LoVo (cell line): ENCODE data around the gene CHST3.
"Not testable (repeated sequence)": the region's sequence is repeated elsewhere in the genome, so short reads cannot be mapped to it uniquely, and the experiment has no call there.

ENCODE experiments used
- DNase-seq: peaks from one replicate; pipeline ENCODE4 v3.0.0-alpha.2; 2016; ENCODE audit warnings: low spot score

Gene CHST3, protein sequence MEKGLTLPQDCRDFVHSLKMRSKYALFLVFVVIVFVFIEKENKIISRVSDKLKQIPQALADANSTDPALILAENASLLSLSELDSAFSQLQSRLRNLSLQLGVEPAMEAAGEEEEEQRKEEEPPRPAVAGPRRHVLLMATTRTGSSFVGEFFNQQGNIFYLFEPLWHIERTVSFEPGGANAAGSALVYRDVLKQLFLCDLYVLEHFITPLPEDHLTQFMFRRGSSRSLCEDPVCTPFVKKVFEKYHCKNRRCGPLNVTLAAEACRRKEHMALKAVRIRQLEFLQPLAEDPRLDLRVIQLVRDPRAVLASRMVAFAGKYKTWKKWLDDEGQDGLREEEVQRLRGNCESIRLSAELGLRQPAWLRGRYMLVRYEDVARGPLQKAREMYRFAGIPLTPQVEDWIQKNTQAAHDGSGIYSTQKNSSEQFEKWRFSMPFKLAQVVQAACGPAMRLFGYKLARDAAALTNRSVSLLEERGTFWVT

DNA sequence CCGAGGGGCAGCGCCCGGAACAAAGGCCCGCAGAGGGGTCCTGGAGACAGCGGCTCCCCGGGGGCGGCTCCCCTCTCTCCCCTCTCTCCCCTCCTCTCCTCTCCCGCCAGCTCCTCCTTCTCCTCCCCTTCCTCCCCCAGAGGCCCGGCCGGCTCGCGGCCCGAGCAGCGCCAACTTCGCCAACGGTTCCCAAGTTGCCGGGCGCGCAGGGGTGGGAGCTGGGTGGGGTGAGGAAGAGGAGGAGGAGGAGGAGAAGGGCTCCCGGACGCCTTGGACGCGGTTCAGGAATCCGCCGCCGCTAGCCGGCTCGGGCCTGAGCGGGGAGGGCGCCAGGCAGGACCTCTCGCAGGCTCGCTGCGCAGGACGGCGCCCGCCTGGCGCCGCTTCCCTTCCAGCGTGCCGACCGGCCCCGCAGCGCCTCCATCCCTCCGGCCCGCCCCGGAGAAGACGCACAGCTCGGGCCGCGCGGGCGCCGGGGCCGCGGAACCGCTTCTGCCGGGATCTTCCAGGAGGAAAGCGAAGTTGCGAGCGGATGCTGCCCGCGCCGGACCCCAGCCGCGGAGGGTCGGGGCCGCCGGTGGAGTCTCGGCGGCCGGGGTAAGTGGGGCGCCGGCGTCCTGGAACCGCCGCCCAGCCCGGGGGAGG, at the start of gene CHST3:
Gene CHST3 (plus strand): TSS at position 298 of the 645 bp plus-strand sequence. CDS start 41,448 bp downstream, outside the sequence.
- DNase-seq = peak; percentile 59

DNA sequence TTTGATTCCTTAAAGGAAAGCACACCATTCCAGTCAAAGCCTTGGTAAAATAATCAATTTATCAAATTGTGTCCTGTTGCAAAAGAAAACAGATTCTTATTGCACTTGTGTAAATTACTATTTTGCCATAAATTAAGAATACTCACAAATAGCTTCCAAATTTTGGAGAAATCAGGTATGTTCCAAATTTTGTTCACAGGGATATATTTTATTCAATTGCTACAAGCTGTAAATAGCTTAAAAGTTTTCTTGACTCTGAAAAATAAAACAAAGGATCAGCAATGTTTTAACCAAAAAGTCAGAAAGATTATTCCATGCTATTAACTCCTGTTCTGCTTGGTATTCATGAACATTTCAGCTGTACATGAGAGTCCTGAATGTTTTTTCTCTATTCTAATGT, 47.4 kb upstream of the CHST3 start:
- DNase-seq = no peak

DNA sequence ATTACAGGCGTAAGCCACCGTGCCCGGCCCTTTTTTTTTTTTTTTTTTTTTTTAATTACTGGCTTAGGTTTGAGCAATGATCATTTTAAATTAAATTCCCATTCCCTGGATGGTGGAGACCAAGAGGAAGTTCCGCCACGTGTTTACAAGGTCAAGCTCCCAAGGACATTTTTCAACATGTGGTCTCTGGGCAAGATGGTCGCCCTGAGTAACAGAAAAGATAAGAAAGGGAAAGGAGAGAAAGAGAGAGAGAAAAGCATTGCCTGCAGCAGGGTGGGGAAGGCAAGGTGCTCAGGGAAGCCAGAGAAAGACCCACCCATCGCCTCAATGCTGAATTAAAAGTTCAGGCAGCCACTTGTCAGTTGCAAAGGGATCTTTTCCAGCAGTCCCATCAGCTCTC, 45.2 kb upstream of the CHST3 start:
- DNase-seq = no peak

DNA sequence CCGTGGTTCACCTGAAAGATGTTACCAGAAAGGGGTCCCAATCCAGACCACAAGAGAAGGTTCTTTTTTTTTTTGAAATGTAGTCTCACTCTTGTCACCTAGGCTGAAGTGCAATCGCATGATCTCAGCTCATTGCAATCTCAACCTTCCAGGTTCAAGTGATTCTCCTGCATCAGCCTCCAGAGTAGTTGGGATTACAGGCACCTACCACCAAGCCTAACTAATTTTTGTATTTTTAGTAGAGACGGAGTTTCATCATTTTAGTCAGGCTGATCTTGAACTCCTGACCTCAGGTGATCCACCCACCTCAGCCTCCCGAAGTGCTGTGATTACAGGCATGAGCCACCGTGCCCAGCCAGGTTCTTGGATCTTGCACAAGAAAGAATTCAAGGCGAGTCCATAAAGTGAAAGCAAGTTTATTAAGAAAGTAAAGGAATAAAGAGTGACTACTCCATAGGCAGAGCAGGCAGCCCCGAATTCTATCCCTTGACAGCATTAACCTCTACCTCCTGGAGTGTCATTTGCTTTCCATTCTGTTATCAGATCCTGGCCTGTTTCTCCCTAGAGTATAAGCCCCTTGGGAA, 44.1 kb upstream of the CHST3 start:
- DNase-seq = not testable (repeated sequence)

DNA sequence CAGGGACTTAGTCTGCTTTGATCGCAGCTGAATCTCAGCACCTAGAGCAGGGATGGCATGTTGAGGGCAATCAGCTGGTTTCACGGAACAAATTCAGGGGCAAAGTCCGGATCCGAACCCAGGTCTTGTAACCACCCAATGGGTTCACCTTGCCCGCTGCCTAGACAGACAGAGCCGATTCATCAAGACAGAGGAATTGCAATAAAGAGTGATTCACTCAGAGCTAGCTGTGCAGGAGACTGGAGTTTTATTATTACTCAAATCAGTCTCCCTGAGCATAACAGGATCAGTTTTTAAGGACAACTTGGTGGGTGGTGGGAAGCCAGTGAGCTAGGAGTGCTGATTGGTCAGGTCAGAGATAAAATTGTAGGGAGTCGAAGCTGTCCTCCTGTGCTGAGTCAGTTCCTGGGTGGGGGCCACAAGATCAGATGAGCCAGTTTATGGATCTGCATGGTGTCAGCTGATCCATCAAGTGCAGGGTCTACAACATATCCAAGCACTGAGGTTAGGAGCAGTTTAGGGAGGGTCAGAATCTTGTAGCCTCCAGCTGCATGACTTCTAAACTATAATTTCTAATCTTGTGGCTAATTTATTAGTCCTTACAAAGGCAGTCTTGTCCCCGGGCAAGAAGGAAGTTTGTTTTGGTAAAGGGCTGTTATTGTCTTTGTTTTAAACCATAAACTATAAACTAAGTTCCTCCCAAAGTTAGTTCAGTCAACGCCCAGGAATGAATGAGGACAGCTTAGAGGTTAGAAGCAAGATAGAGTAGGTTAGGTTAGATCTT, 43.5 kb upstream of the CHST3 start:
- peak; percentile 61 for DNase-seq

DNA sequence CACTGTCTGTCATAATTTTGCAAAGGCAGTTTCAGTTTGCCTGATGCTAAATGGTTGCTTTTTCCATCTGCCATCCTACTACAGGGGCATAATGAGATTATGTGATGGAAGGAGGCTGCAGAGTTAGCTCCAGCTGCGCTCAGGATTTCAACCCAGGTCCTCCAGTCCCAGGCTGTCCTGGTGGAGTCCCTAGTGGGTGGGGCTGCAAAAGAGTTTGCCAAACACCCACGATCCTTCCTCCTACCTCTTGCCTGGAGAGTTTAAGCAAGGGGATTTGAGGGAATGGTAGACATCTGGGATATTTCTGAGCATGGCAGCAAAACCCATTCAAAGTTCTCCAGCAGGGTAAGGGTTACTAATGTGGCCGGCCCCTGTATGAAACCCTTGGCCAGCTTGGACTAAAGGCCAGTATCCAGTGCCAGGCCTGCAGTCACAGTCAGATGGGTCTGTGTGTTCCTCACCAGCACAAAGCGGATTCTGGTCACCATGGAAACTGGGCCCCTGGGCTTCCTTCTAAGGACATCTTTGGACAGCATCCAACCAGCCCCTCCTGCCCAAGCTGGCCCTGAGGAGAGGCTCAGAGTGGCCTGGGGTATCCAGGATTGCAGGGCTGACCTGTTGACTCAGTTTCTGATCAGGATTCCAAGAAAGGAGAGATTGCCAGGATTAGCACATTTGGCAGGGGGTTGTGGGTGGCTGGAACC, 42.7 kb upstream of the CHST3 start:
- DNase-seq = no peak

DNA sequence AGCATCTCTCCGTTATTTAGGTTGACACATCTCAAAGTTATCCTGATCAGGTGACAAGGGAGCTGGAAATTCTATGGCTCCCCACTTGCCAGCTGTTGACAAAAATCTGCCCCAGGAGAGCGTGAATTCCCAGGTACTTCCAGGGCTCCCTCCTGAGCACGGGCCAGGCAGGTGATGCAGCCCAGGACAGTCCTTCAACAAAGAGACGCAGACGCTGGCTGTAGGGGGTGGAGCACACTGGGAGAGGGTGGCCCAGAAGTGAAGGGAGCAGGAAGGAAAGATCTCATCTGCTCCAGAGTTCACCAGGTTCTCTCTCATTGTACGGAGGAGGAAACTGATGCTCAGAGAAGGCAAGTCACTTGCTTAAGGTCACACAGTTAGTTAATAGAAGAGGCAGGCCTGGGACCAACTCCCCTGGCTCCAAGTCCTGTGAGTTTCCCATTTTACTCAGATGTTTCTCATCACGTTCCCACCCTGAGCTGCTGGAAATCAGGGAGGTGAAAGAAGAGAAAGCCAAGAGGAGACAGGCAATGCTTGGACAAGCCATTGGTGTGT, 41.0 kb upstream of the CHST3 start:
- no peak for DNase-seq

DNA sequence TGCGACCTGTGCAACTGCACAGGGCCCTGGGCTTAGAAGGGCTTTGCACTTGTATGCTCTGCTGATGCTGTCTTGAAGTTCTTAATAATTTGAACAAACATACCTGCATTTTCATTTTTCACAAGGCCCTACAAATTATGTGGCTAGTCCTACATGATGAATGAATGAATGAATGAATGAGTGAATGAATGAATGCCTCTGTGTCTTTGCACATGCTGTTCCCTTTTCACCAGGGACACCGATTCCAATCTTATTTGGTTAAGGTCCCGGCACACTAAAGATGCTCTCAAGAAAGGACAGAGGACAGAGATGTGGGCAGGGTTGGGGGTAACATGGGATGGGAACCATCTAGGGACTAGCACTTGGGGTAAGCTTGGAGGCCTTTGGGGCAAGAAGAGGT, 39.4 kb upstream of the CHST3 start:
- no peak for DNase-seq

DNA sequence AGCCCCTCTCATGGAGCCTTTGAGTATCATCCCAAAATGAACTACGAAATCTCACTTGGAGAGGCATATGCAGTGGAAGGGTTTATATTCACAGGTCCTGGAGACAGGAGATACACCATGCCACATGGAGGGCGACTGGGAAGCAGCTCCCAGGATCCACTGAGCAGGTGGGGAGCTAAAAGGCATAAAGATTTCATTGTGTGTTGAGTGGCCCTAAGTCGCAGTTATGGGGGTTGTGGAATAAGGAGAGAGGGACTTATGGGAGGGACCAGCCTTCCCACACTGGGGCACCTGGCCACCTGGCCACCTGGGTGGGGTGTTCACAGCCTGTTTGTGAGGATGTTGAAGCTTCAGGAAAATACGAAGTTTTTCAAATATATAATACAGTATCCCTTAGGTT, 37.0 kb upstream of the CHST3 start:
- no peak for DNase-seq

DNA sequence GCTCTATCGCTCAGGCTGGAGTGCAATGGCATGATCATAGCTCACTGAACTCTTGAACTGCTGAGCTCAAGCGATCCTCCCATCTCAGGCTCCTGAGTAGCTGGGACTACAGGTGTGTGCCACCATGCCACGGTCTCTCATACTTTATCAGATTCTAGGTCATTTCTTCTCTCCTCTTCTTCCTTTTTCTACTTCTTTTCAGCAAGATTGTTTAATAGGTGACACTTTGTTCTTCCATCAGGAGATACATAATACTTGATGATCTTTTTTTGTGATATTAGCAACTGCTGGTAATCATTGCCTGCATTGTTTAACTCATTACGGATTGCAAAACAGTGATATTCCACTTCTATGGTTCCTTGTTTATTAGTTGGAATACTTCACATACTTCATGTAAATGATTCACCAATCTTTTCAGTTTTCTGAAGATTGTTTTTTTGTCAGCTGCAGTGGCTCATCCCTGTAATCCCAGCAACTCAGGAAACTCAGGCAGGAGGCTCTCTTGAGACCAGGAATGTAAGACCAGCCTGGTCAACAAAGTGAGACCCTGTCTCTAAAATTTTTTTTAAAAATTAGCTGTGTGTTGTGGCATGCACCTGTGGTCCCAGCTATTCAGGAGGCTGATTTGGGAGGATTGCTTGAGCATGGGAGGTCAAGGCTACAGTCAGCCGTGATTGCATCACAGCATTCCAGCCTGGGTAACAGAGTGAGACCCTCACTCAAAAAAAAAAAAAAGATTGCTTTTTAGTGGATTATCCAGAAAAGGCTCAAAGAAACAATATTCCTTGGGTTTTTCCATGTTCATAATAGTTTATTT, 36.2 kb upstream of the CHST3 start:
- DNase-seq = peak; percentile 51

DNA sequence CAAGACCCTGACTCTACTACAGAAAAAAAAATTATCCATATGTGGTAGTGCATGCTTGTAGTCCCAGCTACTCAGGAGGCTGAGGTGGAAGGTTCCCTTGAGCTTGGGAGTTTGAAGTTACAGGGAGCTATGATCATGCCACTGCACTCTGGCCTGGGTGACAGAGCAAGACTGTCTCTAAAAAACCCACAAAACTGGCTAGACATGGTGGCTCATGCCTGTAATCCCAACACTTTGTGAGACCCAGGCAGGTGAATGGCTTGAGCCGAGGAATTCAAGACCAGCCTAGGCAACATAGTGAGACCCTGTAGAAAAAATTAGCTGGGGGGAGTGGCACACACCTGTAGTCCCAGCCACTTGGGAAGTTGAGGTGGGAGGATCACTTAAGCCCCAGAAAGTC, 32.9 kb upstream of the CHST3 start:
- no peak for DNase-seq

DNA sequence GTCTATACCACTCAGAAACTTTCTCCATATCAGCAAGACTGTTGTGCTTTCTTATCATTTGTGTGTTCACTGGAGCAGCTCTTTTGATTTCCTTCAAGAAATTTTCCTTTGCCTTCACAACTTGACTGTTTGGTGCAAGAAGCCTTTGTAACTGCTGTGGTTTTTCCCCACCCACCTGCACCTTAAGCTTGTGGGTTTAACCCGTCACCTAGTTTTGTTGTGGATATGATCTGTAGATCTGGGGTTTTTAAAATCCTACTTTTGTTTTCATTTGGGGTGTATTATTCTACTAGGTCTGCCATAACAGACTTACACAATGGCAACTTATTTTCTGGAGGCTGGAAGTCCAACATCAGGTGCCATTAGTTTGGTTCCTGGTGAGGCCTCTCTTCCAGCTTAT, 30.5 kb upstream of the CHST3 start:
- DNase-seq = no peak

DNA sequence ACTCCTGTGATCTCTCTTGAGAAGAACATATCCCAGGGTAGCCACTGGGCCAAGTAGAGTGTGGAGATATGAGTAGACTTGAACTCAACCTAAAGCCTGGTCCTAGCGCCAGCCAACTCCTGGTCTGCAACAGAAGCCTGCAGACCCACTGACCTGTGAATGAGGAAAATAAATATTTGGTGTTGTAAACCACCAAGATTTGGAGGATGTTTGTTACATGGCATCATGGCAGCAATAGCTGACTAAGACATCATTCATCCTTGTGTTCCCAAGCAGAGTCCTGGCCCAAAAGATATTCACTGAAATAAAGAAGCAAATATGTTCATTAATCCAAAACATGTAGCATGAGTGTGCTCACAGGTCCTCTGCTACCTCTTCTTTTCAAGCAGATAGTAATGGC, 26.0 kb upstream of the CHST3 start:
- no peak for DNase-seq

DNA sequence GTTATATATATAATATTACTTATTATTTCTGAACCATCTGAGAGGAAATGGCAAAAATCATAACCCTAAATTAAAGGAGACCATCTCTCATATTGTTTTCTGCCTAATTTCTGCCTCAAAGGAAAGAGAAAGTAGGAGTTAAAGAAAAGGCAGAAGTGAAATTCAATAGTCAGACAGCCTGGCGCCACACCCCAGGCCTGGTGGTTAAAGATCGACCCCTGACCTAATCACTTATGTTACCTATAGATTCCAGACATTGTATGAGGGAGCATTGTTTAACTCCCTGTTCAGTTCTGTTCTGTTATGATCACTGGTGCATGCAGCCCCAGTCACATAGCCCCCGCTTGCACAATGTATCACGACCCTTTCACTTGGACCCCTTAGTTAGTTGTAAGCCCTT, 24.9 kb upstream of the CHST3 start:
- no peak for DNase-seq

DNA sequence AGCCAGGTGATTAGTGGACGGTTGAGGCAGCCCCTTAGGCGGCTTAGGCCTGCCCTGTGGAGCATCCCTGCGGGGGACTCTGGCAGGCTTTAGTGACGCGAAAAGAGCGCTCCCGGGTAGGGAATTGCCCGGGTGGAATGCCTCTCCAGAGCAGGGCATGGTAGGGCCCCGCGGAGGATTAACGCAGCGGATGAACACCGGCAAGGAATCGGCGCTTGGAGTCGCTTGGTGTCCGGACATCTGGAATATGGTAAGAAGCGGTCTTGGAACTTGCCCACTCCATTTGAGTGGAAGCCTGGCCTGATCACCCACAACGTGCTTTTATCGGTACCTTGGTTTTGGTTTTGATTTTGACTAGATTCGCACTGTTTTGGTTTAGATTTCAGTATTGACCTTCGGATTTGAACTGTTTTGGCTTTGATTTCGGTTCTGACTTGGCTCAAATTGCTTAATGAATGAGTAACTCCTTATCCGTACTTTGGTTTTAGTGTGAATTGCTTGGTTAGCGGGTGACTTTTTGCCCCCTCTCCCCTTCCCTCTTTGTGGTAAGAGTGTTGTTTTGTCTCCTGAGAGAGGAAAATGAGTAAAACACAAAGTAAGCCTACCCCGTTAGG, 24.2 kb upstream of the CHST3 start:
- DNase-seq = no peak

DNA sequence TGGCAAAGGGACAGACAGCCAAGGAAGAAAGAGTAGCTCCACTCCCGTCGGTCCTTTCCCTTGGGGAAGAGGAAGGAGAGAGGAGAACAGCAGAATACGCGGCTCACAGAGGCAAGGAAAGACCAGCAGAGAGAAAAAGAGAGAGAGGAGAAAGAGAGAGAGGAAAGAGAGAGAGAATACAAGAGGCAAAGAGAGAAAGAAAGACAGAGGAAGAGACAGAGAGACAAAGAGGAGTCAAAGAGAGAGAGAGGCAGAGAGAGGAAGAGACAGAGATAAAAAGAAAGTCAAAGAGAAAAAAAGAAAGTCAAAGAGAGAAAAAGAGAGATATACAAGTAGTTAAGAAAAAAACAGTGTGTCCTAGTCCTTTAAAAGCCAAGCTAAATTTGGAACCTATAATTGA, 23.4 kb upstream of the CHST3 start:
- no peak for DNase-seq

DNA sequence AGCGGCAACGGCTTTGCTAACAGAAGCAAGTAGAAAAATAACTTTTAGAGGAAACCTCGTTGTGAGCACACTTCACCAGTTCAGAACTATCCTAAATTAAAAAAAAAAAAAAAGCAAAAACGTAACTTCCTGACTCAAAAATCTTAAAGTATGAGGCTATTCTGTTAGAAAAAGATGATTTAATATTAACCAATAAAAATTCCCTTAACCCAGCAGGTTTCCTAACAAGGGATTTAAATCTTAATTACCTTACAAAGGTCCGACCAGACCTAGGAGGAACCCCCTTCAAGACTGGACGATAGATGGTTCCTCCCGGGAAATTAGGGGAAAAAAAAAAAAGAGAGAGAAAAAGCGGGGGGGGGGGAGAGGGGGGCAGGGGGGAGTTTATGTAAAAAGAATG, 22.9 kb upstream of the CHST3 start:
- DNase-seq = no peak

DNA sequence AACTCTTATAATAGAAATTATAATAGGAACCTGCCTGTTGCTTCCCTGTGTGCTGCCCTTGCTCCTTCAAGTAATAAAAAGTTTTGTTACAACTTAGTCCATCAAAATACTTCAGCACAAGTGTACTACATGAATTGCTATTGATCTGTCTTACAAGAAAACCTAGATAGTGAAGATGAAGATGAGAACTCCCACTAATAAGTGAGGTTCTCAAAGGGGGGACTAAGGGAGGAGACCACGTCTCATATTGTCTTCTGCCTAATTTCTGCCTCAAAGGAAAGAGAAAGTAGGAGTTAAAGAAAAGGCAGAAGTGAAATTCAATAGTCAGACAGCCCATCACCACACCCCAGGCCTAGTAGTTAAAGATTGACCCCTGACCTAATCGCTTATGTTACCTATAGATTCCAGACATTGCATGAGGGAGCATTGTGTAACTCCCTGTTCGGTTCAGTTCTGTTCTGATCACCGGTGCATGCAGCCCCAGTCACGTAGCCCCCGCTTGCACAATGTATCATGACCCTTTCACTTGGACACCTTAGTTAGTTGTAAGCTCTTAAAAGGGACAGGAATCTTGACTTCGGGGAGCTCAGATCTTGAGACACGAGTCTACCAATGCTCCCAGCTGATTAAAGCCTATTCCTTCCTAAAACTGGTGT, 18.2 kb upstream of the CHST3 start:
- no peak for DNase-seq

DNA sequence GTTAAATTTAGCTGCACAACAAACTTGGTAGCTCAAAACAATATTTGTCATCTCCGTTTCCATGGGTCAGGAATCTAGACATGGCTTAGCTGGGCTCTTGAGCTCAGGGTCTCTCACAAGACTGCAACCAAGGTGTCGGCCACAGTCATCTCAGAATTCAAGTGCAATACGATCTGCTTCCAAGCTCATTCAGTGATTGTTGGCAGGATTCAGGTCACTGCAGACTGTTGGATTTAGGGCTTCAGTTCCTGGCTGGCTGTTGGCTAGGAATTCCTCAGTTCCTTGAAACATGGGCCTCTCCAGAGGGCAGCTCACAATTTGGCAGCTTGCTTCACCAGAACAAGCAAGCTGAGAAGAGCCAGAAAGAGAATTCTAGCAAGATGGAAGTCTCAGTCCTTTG, 17.5 kb upstream of the CHST3 start:
- no peak for DNase-seq
